ENCODE data around the gene NANOGP8. TPM values are rescaled to one million over a fixed set of nuclear protein-coding genes. Genes with fewer than 3 reads are reported as not detected.
"Not testable (repeated sequence)": the region's sequence is repeated elsewhere in the genome, so short reads cannot be mapped to it uniquely, and the experiment has no call there.

Gene NANOGP8, protein sequence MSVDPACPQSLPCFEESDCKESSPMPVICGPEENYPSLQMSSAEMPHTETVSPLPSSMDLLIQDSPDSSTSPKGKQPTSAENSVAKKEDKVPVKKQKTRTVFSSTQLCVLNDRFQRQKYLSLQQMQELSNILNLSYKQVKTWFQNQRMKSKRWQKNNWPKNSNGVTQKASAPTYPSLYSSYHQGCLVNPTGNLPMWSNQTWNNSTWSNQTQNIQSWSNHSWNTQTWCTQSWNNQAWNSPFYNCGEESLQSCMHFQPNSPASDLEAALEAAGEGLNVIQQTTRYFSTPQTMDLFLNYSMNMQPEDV
- not detected in 2 replicates for total RNA-seq (2014; rRNA removed; shearing (Covaris generic))

DNA sequence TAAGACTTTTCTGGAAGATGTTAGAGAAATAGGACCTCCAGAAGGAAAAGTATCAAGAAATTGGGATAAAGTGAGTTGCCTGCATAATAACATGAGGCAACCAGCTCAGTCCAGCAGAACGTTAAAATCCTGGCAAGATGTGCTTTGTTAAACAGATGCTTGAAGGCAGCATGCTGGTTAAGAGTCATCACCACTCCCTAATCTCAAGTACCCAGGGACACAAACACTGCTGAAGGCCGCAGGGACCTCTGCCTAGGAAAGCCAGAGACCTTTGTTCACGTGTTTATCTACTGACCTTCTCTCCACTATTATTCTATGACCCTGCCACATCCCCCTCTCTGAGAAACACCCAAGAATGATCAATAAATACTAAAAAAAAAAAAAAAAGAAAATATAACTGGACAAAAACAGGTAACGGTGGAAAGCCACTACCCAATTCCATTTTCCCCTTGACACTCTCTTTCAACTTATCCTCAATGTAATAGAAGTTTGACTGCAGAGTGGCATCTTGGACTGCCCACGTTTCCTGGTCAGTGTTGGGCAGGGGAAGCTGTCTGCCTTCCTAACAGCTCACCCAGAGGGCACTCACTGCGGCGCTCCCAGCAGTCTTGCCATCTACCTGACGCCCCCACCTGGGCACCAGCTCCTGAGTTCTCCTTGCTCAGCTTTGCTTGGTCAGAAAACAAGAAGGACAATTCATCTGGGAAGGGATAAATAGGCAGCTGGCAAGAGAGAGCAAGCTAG is at the start of gene NANOGP8:
Gene NANOGP8 (minus strand): TSS at position 120 of the 744 bp plus-strand sequence. CDS start 185 bp downstream, outside the sequence.
- H3K27ac ChIP-seq; H3K4me1 ChIP-seq; DNase-seq; H3K36me3 ChIP-seq; H3K9me3 ChIP-seq (replicated peaks); H3K4me3 ChIP-seq; H3K27me3 ChIP-seq: not testable (repeated sequence)

DNA sequence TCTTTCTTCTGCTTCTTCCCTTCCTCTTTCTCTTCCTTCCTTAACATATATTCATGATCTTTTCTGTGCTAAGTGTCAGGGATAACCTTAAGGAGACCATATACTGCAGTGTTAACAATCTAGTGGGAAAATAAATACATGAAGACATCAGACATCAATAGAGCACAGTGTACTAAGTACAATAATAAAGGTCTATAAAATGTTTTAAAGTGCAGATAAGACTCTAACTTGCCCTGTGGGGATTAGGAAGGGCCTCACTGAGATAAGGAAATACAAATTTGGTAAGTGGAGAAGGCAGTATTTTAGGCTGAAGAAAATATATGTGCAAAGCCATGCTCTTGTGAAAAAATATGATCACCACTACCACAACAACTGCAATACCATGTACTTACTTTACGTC is 49.2 kb upstream of the NANOGP8 start:
- Histone ChIP-seq H3K9me3 (replicated peaks) (no peaks in the 10 kb centered on the region), H3K36me3 (no peaks in the 10 kb centered on the region), H3K27ac (no peak overlapping the region), H3K4me3 (no peak overlapping the region), H3K4me1 (no peaks in the 10 kb centered on the region), H3K27me3 (no peaks in the 10 kb centered on the region; the same call in 1 of the 2 replicates)
- DNase-seq: no peak

DNA sequence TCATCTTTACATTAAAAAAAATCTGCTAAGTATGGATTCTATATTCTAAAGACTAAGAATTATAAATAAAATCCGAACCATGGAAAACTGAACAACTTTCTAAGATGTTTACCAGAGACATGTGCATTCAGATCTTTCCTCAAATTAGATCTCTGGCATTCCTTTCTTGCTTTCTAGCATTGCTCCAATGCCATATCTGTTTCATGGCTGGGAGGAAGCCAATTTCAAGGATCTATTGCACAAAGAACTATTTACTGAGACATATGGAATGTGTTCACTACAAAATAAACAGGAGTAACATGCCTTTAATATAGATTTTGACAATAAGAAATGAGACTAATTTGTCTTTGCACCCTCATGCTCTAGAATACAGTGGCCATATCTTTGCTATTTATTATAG is 45.1 kb upstream of the NANOGP8 start:
- no peak for DNase-seq
- Histone ChIP-seq H3K4me1 (no peaks in the 10 kb centered on the region), H3K27me3 (no peaks in the 10 kb centered on the region; the same call in 1 of the 2 replicates), H3K27ac (no peak overlapping the region), H3K9me3 (replicated peaks) (no peaks in the 10 kb centered on the region), H3K36me3 (no peaks in the 10 kb centered on the region), H3K4me3 (no peak overlapping the region)

DNA sequence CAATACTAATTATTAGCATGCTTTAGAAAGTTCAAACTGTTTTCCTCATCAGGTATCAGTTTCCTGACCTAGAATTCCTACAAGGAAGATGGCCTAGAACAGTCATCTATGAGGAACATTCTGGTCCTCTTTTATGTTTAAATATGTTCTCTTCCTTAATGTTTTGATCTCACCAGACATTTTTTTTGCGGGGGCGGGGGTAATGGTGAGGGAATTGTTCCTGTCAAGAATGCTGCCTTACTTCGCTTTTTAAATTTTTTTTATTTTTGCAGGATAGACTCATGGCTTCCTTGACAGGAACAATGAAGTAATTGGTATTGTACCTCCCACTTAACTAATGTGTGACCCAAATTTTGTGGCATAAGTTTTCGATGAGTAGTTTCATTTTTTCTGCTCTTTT is 44.3 kb upstream of the NANOGP8 start:
- Histone ChIP-seq H3K4me1 (no peaks in the 10 kb centered on the region), H3K27ac (no peak overlapping the region), H3K9me3 (replicated peaks) (no peaks in the 10 kb centered on the region), H3K4me3 (no peak overlapping the region), H3K27me3 (no peaks in the 10 kb centered on the region; the same call in 1 of the 2 replicates), H3K36me3 (no peaks in the 10 kb centered on the region)
- no peak for DNase-seq

DNA sequence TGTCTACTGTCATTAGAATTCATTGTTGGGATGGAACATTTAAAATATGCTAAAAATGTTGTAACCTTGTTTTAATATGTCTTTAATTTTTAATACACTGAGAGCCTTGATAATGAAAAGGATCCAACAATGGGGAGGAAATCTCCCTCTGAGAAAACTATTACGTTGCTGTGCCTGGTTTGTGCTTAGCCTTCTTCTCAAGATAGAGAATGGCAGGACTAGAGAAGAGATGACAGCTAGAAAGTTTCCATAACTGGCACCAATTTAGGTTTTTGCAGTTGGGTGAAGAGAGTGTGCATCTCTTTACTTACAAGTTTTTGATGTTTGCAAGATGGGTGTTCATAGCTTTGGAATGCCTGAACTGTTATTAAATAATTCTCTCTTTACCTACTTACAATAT is 42.6 kb upstream of the NANOGP8 start:
- no peaks in the 10 kb centered on the region for H3K9me3 ChIP-seq (replicated peaks)
- no peaks in the 10 kb centered on the region for H3K36me3 ChIP-seq
- H3K27me3 ChIP-seq: no peaks in the 10 kb centered on the region; the same call in 1 of the 2 replicates
- no peak overlapping the region for H3K4me3 ChIP-seq
- no peaks in the 10 kb centered on the region for H3K4me1 ChIP-seq
- DNase-seq: no peak
- H3K27ac ChIP-seq: no peak overlapping the region

DNA sequence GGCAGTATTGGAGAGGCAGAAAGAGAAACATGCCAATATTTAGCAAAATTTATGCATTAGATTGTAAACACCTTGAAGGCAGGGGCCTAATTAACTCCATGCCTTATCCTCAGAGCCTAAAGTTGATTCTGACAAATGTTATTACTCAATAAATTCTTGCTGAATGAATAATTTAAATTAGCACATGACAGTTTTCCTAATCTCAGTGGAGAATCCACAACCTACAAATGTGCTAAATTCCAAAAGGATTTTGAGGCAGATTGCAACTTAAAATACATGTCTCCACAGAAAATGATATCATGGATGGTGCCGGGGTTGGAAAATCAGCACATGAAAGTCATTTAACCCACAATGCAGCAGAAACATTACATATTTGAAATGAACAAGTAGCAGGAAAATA is 41.1 kb upstream of the NANOGP8 start:
- no peak for DNase-seq
- Histone ChIP-seq H3K4me3 (no peak overlapping the region), H3K36me3 (no peaks in the 10 kb centered on the region), H3K9me3 (replicated peaks) (no peaks in the 10 kb centered on the region), H3K4me1 (no peaks in the 10 kb centered on the region), H3K27me3 (no peaks in the 10 kb centered on the region; the same call in 1 of the 2 replicates), H3K27ac (no peak overlapping the region)

DNA sequence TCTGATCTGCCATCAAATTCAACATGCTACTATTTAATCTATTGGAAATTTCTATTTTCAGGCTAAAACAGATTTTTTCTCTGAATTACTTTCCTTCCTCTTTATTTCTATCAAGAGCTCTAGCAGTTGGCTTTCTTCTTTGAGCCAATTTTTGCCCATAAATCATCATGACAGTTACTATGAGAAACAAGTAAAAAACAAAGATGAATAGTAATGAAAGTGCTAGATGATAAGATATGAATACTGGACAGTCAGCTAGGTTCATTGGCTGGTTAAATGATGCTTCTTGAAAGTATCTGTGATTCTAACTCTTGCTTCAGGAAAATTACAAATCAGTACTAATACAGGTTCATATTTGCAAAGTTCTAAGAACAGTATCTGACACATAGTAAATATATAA is 38.6 kb upstream of the NANOGP8 start:
- no peak overlapping the region for H3K27ac ChIP-seq
- no peaks in the 10 kb centered on the region for H3K9me3 ChIP-seq (replicated peaks)
- DNase-seq: no peak
- no peaks in the 10 kb centered on the region for H3K27me3 ChIP-seq
- H3K36me3 ChIP-seq: no peaks in the 10 kb centered on the region
- H3K4me1 ChIP-seq: no peaks in the 10 kb centered on the region
- H3K4me3 ChIP-seq: no peak overlapping the region

DNA sequence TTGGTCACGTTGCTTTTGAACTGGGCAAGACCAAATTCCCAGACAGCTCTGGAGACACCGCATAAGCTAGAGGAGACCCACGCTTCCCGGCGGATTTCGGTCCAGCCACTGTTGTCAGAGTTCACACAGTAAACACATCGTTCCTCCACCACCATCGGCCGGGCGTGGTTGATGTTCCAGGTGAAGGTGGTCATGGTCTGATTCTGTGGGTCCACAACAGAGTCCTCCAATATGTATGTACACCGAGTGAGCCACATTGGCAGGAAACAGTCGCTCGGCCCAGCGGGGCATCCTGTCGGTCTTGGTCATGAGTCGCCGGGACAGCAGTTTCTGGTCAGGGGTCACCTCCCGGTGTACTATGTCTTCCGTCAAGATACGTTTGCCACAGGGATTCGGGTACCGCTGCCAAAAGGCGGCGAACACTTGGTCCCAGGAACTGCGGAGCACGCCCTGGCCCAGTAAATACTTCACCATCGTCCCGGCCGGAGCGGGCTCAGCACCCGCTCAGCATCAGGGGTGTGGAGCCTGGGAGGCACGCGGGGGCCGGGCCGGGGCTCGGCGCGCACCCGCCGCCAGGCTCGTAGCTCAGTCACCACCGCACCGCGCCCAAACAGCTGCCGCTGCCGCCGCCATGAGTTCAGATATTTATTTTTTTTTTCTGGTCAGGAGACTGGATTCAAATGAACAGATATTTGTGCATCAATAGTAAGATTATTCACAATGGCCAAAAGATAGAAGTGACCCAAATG is 36.7 kb upstream of the NANOGP8 start:
- Histone ChIP-seq H3K27me3 (0 out of 2 replicates have a peak, but pooled peaks cover 3% of the 10 kb centered on the region), H3K4me3 (no peak overlapping the region), H3K36me3 (no peaks in the 10 kb centered on the region), H3K9me3 (replicated peaks) (no peaks in the 10 kb centered on the region), H3K4me1 (no peaks in the 10 kb centered on the region), H3K27ac (no peak overlapping the region)
- no peak for DNase-seq

DNA sequence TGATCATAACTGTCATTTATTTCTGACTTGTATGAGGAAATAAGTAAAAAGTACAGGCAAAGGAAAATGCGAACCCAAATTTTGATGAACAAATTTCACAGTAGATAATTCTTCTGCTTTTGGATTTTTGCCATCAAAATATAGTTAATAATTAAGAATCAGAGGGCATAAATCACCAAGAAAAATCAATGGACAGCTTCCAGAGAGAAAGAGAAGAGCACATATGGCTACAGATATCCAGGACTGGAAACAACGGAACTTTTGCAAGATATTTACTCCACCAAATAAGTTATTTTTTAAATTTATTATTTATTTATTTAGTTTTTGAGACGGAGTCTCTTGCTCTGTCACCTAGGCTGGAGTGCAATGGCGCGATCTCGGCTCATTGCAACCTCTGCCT is 35.1 kb upstream of the NANOGP8 start:
- Histone ChIP-seq H3K4me3 (no peak overlapping the region), H3K27me3 (0 out of 2 replicates have a peak, but pooled peaks cover 3% of the 10 kb centered on the region), H3K9me3 (replicated peaks) (no peaks in the 10 kb centered on the region), H3K36me3 (no peaks in the 10 kb centered on the region), H3K4me1 (no peaks in the 10 kb centered on the region), H3K27ac (no peak overlapping the region)
- DNase-seq: no peak

DNA sequence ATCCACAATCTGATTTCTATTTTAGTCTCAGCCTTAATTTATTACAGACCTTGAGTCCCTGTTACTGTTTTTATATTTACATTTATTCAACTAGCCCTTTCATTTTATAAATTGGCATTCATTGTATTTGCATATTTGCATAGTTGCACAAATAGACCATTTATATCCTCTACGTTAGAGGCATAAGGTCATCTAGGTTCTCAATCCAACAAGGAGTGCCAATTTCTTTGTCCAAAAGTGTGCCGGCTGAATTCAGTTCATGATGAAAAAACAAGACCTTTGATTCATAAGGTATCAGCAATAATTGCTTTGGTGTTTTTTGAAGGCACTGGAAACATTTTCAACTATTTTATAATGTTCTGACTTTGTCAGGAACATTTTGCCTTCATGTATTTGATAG is 33.9 kb upstream of the NANOGP8 start:
- no peak overlapping the region for H3K4me3 ChIP-seq
- no peak overlapping the region for H3K27ac ChIP-seq
- 0 out of 2 replicates have a peak, but pooled peaks cover 3% of the 10 kb centered on the region for H3K27me3 ChIP-seq
- H3K4me1 ChIP-seq: no peaks in the 10 kb centered on the region
- no peak for DNase-seq
- H3K9me3 ChIP-seq (replicated peaks): no peaks in the 10 kb centered on the region
- no peaks in the 10 kb centered on the region for H3K36me3 ChIP-seq

DNA sequence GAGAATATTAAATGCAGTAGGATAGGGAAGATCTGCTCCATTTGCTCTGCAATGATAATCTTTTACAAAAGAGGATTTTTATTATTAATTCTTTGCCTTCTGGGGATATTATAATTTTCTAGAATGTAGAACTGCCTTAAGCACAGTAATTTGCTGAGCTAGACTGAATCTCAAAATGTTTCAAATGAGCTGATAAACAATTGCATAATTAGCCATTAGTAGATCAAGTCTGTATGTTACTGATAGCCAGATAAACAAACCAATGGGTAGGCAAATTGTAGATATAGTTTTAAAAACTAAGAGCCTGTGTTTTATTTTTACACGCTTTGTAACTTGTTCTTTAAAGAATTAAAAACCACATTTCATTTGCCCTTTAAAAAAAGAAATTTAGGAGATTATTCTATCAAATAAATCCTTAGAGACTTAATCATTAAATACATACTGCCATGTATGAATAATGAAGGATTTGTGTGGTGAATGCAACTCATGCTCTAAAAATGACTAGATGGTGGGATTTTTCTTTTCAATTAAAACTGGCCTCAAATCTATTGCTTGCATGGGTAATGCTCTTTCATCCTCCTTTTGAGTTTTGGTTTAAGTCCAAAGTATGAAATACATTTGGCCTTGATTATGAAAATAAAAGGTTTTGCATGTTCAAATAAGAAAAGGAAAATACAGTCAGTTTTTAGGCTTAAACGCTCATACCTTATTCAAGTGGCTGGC is 32.6 kb upstream of the NANOGP8 start:
- Histone ChIP-seq H3K27me3 (peaks cover 12% of the 10 kb centered on the region), H3K9me3 (replicated peaks) (no peaks in the 10 kb centered on the region), H3K4me3 (no peak overlapping the region), H3K4me1 (no peaks in the 10 kb centered on the region), H3K27ac (no peak overlapping the region), H3K36me3 (no peaks in the 10 kb centered on the region)
- DNase-seq: no peak

DNA sequence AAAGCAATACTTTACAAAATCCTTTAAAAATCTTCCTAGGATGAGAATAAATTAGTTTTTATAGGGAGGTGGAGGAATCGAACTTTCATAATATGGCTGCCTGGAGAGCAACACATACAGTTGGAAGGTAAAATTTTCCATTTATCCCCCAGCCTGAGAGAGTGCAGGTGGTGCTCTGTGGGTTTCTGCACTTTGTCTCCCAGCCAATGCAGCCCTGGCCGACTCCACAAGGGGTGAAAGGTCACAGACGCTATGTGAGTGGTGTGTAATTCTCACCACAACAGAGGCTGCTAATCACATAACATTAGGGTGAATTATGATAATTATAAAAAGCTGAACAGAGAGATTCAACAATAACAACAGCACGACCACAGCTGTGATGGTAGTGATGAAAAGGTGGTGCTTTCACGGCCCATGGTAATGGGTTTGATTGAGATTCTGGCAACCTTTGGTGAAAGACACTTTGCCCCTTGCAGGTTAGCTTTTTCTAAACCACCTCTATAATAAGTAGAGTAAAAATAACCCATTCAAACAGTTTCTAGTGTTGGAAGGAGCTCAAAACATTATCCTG is 30.1 kb upstream of the NANOGP8 start:
- no peak overlapping the region for H3K4me3 ChIP-seq
- no peak overlapping the region for H3K27ac ChIP-seq
- H3K4me1 ChIP-seq: no peaks in the 10 kb centered on the region
- H3K9me3 ChIP-seq (replicated peaks): no peaks in the 10 kb centered on the region
- no peaks in the 10 kb centered on the region for H3K36me3 ChIP-seq
- H3K27me3 ChIP-seq: peaks cover 12% of the 10 kb centered on the region
- no peak for DNase-seq

DNA sequence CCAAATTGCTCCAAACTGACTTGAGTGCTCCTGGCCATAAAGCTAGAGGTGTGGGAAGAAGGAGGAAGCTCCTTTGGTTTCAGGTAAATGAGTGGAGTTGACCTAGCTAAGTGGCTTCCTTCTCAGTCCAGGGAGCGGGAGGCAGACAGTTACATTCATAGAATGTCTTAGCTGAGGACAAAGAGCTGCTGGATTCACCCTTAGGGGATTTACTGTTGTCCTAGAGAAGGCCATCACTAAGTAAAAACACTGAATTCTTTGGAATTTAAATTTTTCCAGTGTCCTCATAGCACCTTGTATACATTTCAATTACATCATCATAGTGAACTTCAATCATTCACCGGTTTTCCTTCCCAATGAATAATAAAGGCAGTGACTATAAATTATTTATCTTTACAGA is 27.3 kb upstream of the NANOGP8 start:
- DNase-seq: no peak
- H3K9me3 ChIP-seq (replicated peaks): no peaks in the 10 kb centered on the region
- no peaks in the 10 kb centered on the region for H3K4me1 ChIP-seq

DNA sequence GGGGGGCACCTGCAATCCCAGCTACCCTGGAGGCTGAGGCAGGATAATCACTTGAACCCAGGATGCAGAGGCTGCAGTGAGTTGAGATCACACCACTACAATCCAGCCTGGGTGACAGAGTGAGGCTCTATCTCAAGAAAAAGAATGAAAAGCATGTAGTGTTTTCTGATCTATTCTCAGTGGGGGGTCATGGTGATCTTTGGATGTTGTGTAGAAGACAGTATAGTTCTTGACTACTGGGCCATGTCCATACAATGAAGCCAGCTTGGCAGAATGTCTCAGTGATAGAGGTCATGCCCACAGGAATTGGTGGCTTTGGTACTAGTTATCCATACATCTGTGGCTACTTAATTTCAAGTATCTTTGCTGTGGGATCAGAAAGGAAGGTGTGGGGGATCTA is 26.8 kb upstream of the NANOGP8 start:
- H3K27ac ChIP-seq: no peak overlapping the region
- H3K4me3 ChIP-seq: no peak overlapping the region
- DNase-seq: no peak
- no peaks in the 10 kb centered on the region for H3K36me3 ChIP-seq
- H3K9me3 ChIP-seq (replicated peaks): no peaks in the 10 kb centered on the region
- no peaks in the 10 kb centered on the region for H3K4me1 ChIP-seq
- H3K27me3 ChIP-seq: peaks cover 9% of the 10 kb centered on the region

More for the DNA sequence above, 27.3 kb upstream of the NANOGP8 start:
- no peak overlapping the region for H3K4me3 ChIP-seq
- no peaks in the 10 kb centered on the region for H3K36me3 ChIP-seq
- peaks cover 9% of the 10 kb centered on the region for H3K27me3 ChIP-seq
- H3K27ac ChIP-seq: no peak overlapping the region
